GM12878 (cell line): Measurements from ENCODE around the gene ANKRD53. TPM values are rescaled to one million over a fixed set of nuclear protein-coding genes. Genes with fewer than 3 reads are reported as not detected.

ENCODE experiments used
- BACH1 ChIP-seq: fragments of 450-650 bp; IDR thresholded peaks from 2 replicates; pipeline ENCODE4 v1.6.1; 2017; ENCODE audit warnings: mild to moderate bottlenecking, borderline replicate concordance
- CTCF ChIP-seq, 3 experiments: IDR thresholded peaks in 2 of 3; conservative IDR thresholded peaks in 1 of 3; 2 replicates each; pipeline ENCODE4 v1.5.1; 2011; ENCODE audit warnings: low read depth in 3 of 3, low read length in 3 of 3, mild to moderate bottlenecking in 3 of 3, control low read depth in 2 of 3, moderate library complexity in 2 of 3, inconsistent platforms in 1 of 3, mixed read lengths in 1 of 3; ENCODE audit not compliant: control insufficient read depth in 2 of 3, insufficient read depth in 1 of 3; ENCODE audit errors: extremely low read depth in 1 of 3
- DPF2 ChIP-seq: fragments of 450-650 bp; IDR thresholded peaks from 2 replicates; pipeline ENCODE4 v1.6.1; 2017; ENCODE audit warnings: mild to moderate bottlenecking
- E2F8 ChIP-seq: fragments of 450-650 bp; IDR thresholded peaks from 2 replicates; pipeline ENCODE4 v1.6.1; 2018; ENCODE audit warnings: mild to moderate bottlenecking, low read depth, moderate library complexity; ENCODE audit not compliant: partially characterized antibody
- EED ChIP-seq: sonication (generic); IDR thresholded peaks from 2 replicates; pipeline ENCODE4 v1.6.1; 2016; ENCODE audit warnings: antibody characterized with exemption, low read depth
- EP300 ChIP-seq, 2 experiments: fragments of 150-350 bp in 1 of 2; IDR thresholded peaks; 2 replicates each; pipeline ENCODE4 v1.6.1; 2011 to 2012; ENCODE audit warnings: low read depth in 2 of 2, low read length in 2 of 2, borderline replicate concordance in 1 of 2, improper control_type of control experiment in 1 of 2, inconsistent platforms in 1 of 2; ENCODE audit not compliant: control insufficient read depth in 1 of 2
- MLLT1 ChIP-seq: fragments of 450-650 bp; IDR thresholded peaks from 2 replicates; pipeline ENCODE4 v1.6.1; 2016; ENCODE audit warnings: mild to moderate bottlenecking
- NR2C2 ChIP-seq: IDR thresholded peaks from 2 replicates; pipeline ENCODE4 v1.6.1; 2011; ENCODE audit warnings: borderline replicate concordance, low read depth; ENCODE audit not compliant: control insufficient read depth, insufficient read length
- NRF1 ChIP-seq: conservative IDR thresholded peaks from 2 replicates; pipeline ENCODE4 v1.6.1; 2011; ENCODE audit warnings: mild to moderate bottlenecking, low read depth, low read length, improper control_type of control experiment
- PAX8 ChIP-seq: fragments of 450-650 bp; IDR thresholded peaks from 2 replicates; pipeline ENCODE4 v1.6.1; 2017; ENCODE audit warnings: mild to moderate bottlenecking, moderate library complexity
- PRDM15 ChIP-seq: fragments of 450-650 bp; formaldehyde crosslinking; IDR thresholded peaks from 2 replicates; pipeline ENCODE4 v1.4.0; 2020; ENCODE audit warnings: mild to moderate bottlenecking, moderate library complexity
- SP1 ChIP-seq: IDR thresholded peaks from one replicate; pipeline ENCODE4 v1.6.1; 2011; ENCODE audit warnings: low read depth, low read length
- TAF1 ChIP-seq: IDR thresholded peaks from 2 replicates; pipeline ENCODE4 v1.6.1; 2011; ENCODE audit warnings: mild to moderate bottlenecking, low read depth, low read length, borderline replicate concordance
- TBL1XR1 ChIP-seq: IDR thresholded peaks from 2 replicates; pipeline ENCODE4 v1.6.1; 2012; ENCODE audit warnings: low read depth, low read length, improper control_type of control experiment
- TCF12 ChIP-seq: IDR thresholded peaks from 2 replicates; pipeline ENCODE4 v1.6.1; 2011; ENCODE audit warnings: low read depth, mild to moderate bottlenecking, low read length
- polyA plus RNA-seq, 11 experiments: library from polyadenylated mRNA; depleted of rRNA in 4 of 11; unstranded in 6 of 11; stranded (reverse) in 5 of 11; fragments of >200 nt; fragmentation: Nextera tagmentation in 4 of 11; fragmentation: Illumina TruSeq in 1 of 11; extraction: Ambion mirVana in 4 of 11; extraction: Trizol in 1 of 11; gene quantifications; 1 replicate in 1 of 11; 2 replicates in 10 of 11; pipeline versions ENCODE4 v1.2.1 to v1.2.3, GENCODE V29; 2011 to 2016; ENCODE audit warnings: inconsistent platforms in 2 of 11, missing spikeins in 2 of 11, low read depth in 1 of 11
- total RNA-seq, 4 experiments: library from RNA; depleted of rRNA in 3 of 4; stranded (reverse); fragments of >200 nt in 3 of 4; fragmentation: Illumina TruSeq in 1 of 4; extraction: Trizol in 1 of 4; gene quantifications; 2 replicates each; pipeline versions ENCODE4 v1.2.1 to v1.2.3, GENCODE V29; 2013 to 2021
- TF ChIP-seq, protein P1 (sequence below): fragments of 450-650 bp; IDR thresholded peaks from 2 replicates; pipeline ENCODE4 v1.6.1; 2017; ENCODE audit warnings: mild to moderate bottlenecking

The ANKRD53 gene
- total and polyA plus RNA-seq, 10 of the 15 experiments (the other 5 are each of a cell fraction or from before 2014, with no cell fraction given): 0.04 TPM; not detected in 8

DNA sequence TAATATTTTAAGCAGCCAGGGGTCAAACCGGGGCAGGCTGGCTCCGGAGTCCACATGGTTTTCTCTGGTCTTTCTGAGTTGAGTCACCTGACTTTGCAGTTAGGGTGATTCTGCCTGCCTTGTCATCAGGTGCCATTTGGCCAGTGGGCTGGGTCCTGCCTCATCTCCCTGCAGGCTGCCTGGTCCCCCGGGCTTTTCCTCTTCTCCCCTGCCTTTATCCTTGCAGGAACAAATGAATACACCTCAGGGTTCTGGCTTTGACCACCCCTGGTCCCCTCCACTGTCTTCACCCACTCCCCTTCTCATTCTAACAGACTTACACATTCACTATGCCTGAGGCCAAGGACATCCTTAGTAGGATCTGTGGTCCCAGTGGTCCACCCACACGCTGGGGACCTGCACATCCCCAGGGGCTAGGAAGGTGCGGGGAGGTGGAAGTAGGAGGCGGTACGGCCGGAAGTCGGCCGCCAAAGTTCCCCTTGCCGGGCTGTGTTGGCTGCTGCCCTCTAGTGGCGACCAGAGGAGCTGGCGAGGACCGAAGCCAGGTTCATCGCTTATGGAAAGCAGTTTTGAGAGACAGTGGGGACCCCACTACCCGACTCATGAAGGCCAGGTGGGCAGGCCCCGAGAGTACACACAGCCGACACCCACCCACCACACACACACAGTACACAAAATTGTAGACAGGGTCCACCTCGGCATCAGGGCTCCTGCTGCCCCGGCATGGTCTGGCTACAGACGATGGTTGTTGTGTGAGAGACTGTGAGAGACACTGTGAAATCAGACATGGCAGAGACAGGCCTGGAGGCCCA lies 22.6 kb downstream of the ANKRD53 start (continued):
- TF ChIP-seq, protein P1, sequence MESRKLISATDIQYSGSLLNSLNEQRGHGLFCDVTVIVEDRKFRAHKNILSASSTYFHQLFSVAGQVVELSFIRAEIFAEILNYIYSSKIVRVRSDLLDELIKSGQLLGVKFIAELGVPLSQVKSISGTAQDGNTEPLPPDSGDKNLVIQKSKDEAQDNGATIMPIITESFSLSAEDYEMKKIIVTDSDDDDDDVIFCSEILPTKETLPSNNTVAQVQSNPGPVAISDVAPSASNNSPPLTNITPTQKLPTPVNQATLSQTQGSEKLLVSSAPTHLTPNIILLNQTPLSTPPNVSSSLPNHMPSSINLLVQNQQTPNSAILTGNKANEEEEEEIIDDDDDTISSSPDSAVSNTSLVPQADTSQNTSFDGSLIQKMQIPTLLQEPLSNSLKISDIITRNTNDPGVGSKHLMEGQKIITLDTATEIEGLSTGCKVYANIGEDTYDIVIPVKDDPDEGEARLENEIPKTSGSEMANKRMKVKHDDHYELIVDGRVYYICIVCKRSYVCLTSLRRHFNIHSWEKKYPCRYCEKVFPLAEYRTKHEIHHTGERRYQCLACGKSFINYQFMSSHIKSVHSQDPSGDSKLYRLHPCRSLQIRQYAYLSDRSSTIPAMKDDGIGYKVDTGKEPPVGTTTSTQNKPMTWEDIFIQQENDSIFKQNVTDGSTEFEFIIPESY: no peak
- no peak for TF ChIP-seq EP300 (IDR thresholded peaks at IDR 0.05; ENCODE audit: borderline replicate concordance in 1 of 2, control insufficient read depth in 1 of 2, low read depth in 2 of 2, low read length in 2 of 2)
- TF ChIP-seq DPF2: peak; percentile 62
- no peak for TF ChIP-seq BACH1
- no peak for TF ChIP-seq TCF12
- no peak for TF ChIP-seq NRF1
- TF ChIP-seq SP1: no peak
- TF ChIP-seq NR2C2: no peak
- TF ChIP-seq PRDM15 (CRISPR knock-in tag): no peak
- TF ChIP-seq CTCF (IDR thresholded peaks at IDR 0.05 in 2 of 3, conservative IDR thresholded peaks at IDR 0.05 in 1 of 3; ENCODE audit: control insufficient read depth in 2 of 3, extremely low read depth in 1 of 3, insufficient read depth in 1 of 3, low read depth in 3 of 3, low read length in 3 of 3): peak; percentile 88 to 93 (median 91)
- no peak for TF ChIP-seq PAX8
- TF ChIP-seq TAF1: peak; percentile 45; the same call in 1 of the 2 replicates
- TF ChIP-seq MLLT1: 0 out of 2 replicates have a peak, but pooled peaks have one; percentile 32
- TF ChIP-seq EED: no peak
- TF ChIP-seq TBL1XR1: no peak
- no peak for TF ChIP-seq E2F8
